Activated CD4-positive, alpha-beta T cell treated with anti-CD3 and anti-CD28 coated beads for 36 hours (primary cell): ENCODE data around the gene MGRN1. TPM values are rescaled to one million over a fixed set of nuclear protein-coding genes. Genes with fewer than 3 reads are reported as not detected.

Experiments
- ATAC-seq: fragments of 200-7000 bp; cut with Tn5 transposase; one replicate; pipeline ENCODE4 v1.10.0; 2021; ENCODE audit warnings: mild to moderate bottlenecking, moderate library complexity
- CTCF ChIA-PET: fragments of 350-600 bp; sonication (Branson Sonifier 250); formaldehyde crosslinking; loops from one replicate; lab custom pipeline; 2021; ENCODE audit warnings: antibody characterized with exemption; lab: Charles Lee
- POLR2A ChIA-PET: fragments of 350-600 bp; sonication (Branson Sonifier 250); formaldehyde crosslinking; loops from one replicate; lab custom pipeline; 2021; ENCODE audit warnings: antibody characterized with exemption, inconsistent platforms; lab: Charles Lee
- DNase-seq: peaks from one replicate; pipeline ENCODE4 v3.0.0-alpha.2; 2020
- H3K27ac Mint-ChIP-seq: one replicate; pipeline ENCODE4 v1.8.0; 2021; ENCODE audit warnings: mixed read lengths
- H3K27me3 Mint-ChIP-seq: one replicate; pipeline ENCODE4 v1.8.0; 2021; ENCODE audit warnings: mixed read lengths
- H3K36me3 Mint-ChIP-seq: one replicate; pipeline ENCODE4 v1.8.0; 2021; ENCODE audit warnings: low read depth, mixed read lengths
- H3K4me1 Mint-ChIP-seq: one replicate; pipeline ENCODE4 v1.8.0; 2021; ENCODE audit warnings: mixed read lengths
- H3K4me3 Mint-ChIP-seq: one replicate; pipeline ENCODE4 v1.8.0; 2021; ENCODE audit warnings: mild to moderate bottlenecking, moderate library complexity, mixed read lengths
- H3K9me3 Mint-ChIP-seq: one replicate; pipeline ENCODE4 v1.8.0; 2021; ENCODE audit warnings: low read depth, mixed read lengths
- intact Hi-C, 2 experiments: fragments of 100-400 bp; cut with DNase I in 1 of 2; cut with micrococcal nuclease in 1 of 2; formaldehyde crosslinking; loops; one replicate each; pipeline versions ENCODE4 v1.14.2 to v1.15.1; 2022 to 2024; cut with DNase I, micrococcal nuclease
- total RNA-seq, 2 experiments: library from RNA; stranded (reverse); gene quantifications; one replicate each; pipeline ENCODE4 v1.2.3, GENCODE V29; 2021

Gene MGRN1
- total RNA-seq, 2 experiments from 2014 or later: 65.0 to 75.4 TPM

GRCh38 chr16:4614571-4615383, 9.8 kb upstream of the MGRN1 start, which contains the start of gene UBALD1:
UBALD1 (minus strand) TSS chr16:4614888; CDS start chr16:4614797, 91 bp downstream.
- POLR2A ChIA-PET: interaction anchor here (0.6 to 0.7 kb wide), 2 partner anchors 154 to 190 kb away, joined by 3 read pairs; no protein-coding TSS in a partner anchor
- no peaks in the 10 kb centered on the region for H3K27me3 Mint-ChIP-seq
- H3K27ac Mint-ChIP-seq: peak within 1 kb of the TSS; percentile 90
- DNase-seq (peak; percentile 90), ATAC-seq (peak; percentile 65)
- CTCF ChIA-PET: interaction anchor here (0.6 to 2.3 kb wide), 6 partner anchors 9 to 1652 kb away, joined by 3 to 21 read pairs (median 3); partner anchors contain the start of gene MGRN1
- no peaks in the 10 kb centered on the region for H3K36me3 Mint-ChIP-seq
- H3K4me1 Mint-ChIP-seq: peaks cover 17% of the 10 kb centered on the region
- intact Hi-C loops: loop anchor here in 1 of 2 experiments (2.0 kb wide), 1 partner anchor 190 kb away; the partner anchor contains the start of gene DNAJA3
- peak within 1 kb of the TSS; percentile 83 for H3K4me3 Mint-ChIP-seq
- no peaks in the 10 kb centered on the region for H3K9me3 Mint-ChIP-seq

GRCh38 chr16:4615384-4616046, 9.1 kb upstream of the MGRN1 start:
- Mint-ChIP-seq H3K27ac (peak overlapping the region; percentile 90), H3K9me3 (no peaks in the 10 kb centered on the region), H3K27me3 (no peaks in the 10 kb centered on the region), H3K4me1 (peaks cover 17% of the 10 kb centered on the region), H3K4me3 (peak overlapping the region; percentile 83), H3K36me3 (no peaks in the 10 kb centered on the region)
- CTCF ChIA-PET: interaction anchor here (1.0 to 2.3 kb wide), 7 partner anchors 9 to 362 kb away, joined by 3 to 21 read pairs (median 7); partner anchors contain the start of genes MGRN1 and NMRAL1
- intact Hi-C loops: loop anchor here (1.0 to 2.0 kb wide), 22 partner anchors 9 to 1005 kb away; partner anchors contain the start of genes ANKS3 (in 2 of the 2), DNAAF8 (in 2 of the 2), DNAJA3 (in 2 of the 2) and MGRN1 (in 2 of the 2)
- ATAC-seq (peak; percentile 27), DNase-seq (peak; percentile 34)
- POLR2A ChIA-PET: interaction anchor here (0.6 to 1.6 kb wide), 7 partner anchors 10 to 200 kb away, joined by 3 to 24 read pairs (median 3); partner anchors contain the start of genes ANKS3, DNAAF8 and MGRN1

DNA sequence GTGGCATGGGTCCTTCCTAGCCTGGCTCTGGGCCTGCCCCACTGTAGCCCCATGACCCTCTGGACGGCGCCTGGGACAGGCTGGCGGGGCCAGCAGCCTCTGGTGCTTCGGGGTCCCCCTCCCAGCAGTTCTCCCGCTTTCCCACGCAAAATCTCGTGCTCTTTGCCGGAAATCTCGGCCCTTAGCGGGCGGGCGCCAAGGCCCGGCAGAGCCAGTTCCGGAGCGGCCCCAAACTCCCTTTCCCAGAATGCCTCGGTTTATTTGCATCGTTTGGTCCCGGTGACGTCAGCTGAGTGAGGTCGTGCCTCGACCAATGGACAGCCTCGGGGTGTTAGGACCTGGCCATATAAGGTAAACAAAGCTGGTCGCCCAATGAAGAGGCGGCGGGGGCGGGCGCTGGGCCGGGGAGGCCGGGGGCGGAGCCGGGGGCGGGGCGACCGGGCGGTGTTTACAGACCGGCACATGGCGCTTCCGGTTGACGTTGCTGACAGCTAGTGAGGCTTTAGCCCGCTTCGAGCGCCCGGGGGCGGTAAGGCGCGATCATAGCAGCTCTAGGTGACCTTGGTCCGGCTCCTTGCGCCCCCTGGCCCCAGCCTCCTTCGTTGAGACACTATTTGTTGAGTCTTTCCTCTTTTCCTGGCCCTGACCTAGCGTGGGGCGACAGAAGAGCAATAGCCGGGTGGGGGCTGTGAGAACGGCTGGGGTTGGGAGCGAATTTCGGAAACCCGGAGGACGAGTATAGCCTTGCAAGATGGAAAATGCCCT, 8.4 kb upstream of the MGRN1 start:
- Mint-ChIP-seq H3K36me3 (no peaks in the 10 kb centered on the region), H3K27me3 (no peaks in the 10 kb centered on the region), H3K4me3 (peak overlapping the region; percentile 86), H3K4me1 (peaks cover 17% of the 10 kb centered on the region), H3K9me3 (no peaks in the 10 kb centered on the region), H3K27ac (peak overlapping the region; percentile 95)
- intact Hi-C loops: loop anchor here (1.0 to 2.0 kb wide), 21 partner anchors 8 to 1005 kb away; partner anchors contain the start of genes ANKS3 (in 2 of the 2), DNAAF8 (in 2 of the 2), MGRN1 (in 2 of the 2) and NUDT16L1 (in 2 of the 2)
- ATAC-seq (peak; percentile 89), DNase-seq (peak; percentile 100)
- ChIA-PET CTCF (interaction anchor here (0.6 to 2.3 kb wide), 10 partner anchors 8 to 362 kb away, joined by 3 to 21 read pairs (median 4); partner anchors contain the start of genes MGRN1 and NMRAL1), POLR2A (interaction anchor here (0.6 to 1.6 kb wide), 7 partner anchors 9 to 201 kb away, joined by 3 to 24 read pairs (median 3); partner anchors contain the start of genes ANKS3, DNAAF8, HMOX2 and MGRN1)

- peak overlapping the region; percentile 37 for H3K27ac Mint-ChIP-seq
- no peak for DNase-seq
- H3K36me3 Mint-ChIP-seq: no peaks in the 10 kb centered on the region
- no peaks in the 10 kb centered on the region for H3K27me3 Mint-ChIP-seq
- H3K9me3 Mint-ChIP-seq: no peaks in the 10 kb centered on the region
- ChIA-PET POLR2A (interaction anchor here (0.6 kb wide), 1 partner anchor 9 kb away, joined by 3 read pairs; no protein-coding TSS in a partner anchor), CTCF (interaction anchor here (0.6 to 1.2 kb wide), 3 partner anchors 16 to 139 kb away, joined by 3 read pairs; no protein-coding TSS in a partner anchor)
- H3K4me3 Mint-ChIP-seq: no peak overlapping the region
- ATAC-seq: no peak
- intact Hi-C loops: loop anchor here (2.0 kb wide), 3 partner anchors 117 to 1007 kb away; partner anchors contain the start of genes ANKS3 (in 1 of the 2), DNAAF8 (in 1 of the 2), ROGDI (in 1 of the 2) and SLX4 (in 1 of the 2)
- H3K4me1 Mint-ChIP-seq: peaks cover 17% of the 10 kb centered on the region
Measured at GRCh38 chr16:4617880-4618279, 6.7 kb upstream of the MGRN1 start.

GRCh38 chr16:4618645-4619418, 5.8 kb upstream of the MGRN1 start:
- Mint-ChIP-seq H3K36me3 (no peaks in the 10 kb centered on the region), H3K27ac (no peak overlapping the region), H3K4me3 (no peak overlapping the region), H3K27me3 (no peaks in the 10 kb centered on the region), H3K9me3 (no peaks in the 10 kb centered on the region), H3K4me1 (peaks cover 16% of the 10 kb centered on the region)
- intact Hi-C loops: no loop called here
- no peak for DNase-seq
- CTCF ChIA-PET: interaction anchor here (0.6 to 1.0 kb wide), 2 partner anchors 18 kb away, joined by 3 to 5 read pairs; no protein-coding TSS in a partner anchor
- no peak for ATAC-seq
- POLR2A ChIA-PET: no interaction called here

- ChIA-PET CTCF (interaction anchor here (0.5 to 3.1 kb wide), 20 partner anchors 8 to 555 kb away, joined by 3 to 15 read pairs (median 3); partner anchors contain the start of gene UBALD1), POLR2A (interaction anchor here (0.6 to 3.4 kb wide), 5 partner anchors 7 to 551 kb away, joined by 3 to 24 read pairs (median 3); partner anchors contain the start of genes ANKS3 and DNAAF8)
- Mint-ChIP-seq H3K27ac (peak overlapping the region; percentile 100), H3K36me3 (peaks cover 10% of the 10 kb centered on the region), H3K4me1 (peaks cover 33% of the 10 kb centered on the region), H3K27me3 (no peaks in the 10 kb centered on the region), H3K9me3 (no peaks in the 10 kb centered on the region), H3K4me3 (peak overlapping the region; percentile 99)
- intact Hi-C loops: loop anchor here (10.0 kb wide), 2 partner anchors 221 to 411 kb away; partner anchors contain the start of genes GLYR1 (in 1 of the 2), NAGPA (in 1 of the 2) and UBN1 (in 1 of the 2)
- no peak for DNase-seq
- ATAC-seq: no peak
Measured at GRCh38 chr16:4623593-4623992, 1.0 kb upstream of the MGRN1 start.

- DNase-seq (peak; percentile 89), ATAC-seq (peak; percentile 40)
- ChIA-PET CTCF (interaction anchor here (0.6 to 3.1 kb wide), 17 partner anchors 9 to 199 kb away, joined by 3 to 21 read pairs (median 3); partner anchors contain the start of gene UBALD1), POLR2A (interaction anchor here (0.9 to 3.4 kb wide), 3 partner anchors 9 to 109 kb away, joined by 3 to 24 read pairs (median 3); partner anchors contain the start of genes ANKS3 and DNAAF8)
- no peaks in the 10 kb centered on the region for H3K27me3 Mint-ChIP-seq
- intact Hi-C loops: loop anchor here (1.0 to 10.0 kb wide), 23 partner anchors 9 to 472 kb away; partner anchors contain the start of genes ANKS3 (in 2 of the 2), DNAAF8 (in 2 of the 2), GLYR1 (in 2 of the 2) and NUDT16L1 (in 2 of the 2)
- H3K9me3 Mint-ChIP-seq: no peaks in the 10 kb centered on the region
- H3K27ac Mint-ChIP-seq: peak overlapping the region; percentile 97
- peaks cover 15% of the 10 kb centered on the region for H3K36me3 Mint-ChIP-seq
- peaks cover 38% of the 10 kb centered on the region for H3K4me1 Mint-ChIP-seq
- peak overlapping the region; percentile 99 for H3K4me3 Mint-ChIP-seq
Measured at GRCh38 chr16:4624827-4625559, 367 bp downstream of the MGRN1 start.

DNA sequence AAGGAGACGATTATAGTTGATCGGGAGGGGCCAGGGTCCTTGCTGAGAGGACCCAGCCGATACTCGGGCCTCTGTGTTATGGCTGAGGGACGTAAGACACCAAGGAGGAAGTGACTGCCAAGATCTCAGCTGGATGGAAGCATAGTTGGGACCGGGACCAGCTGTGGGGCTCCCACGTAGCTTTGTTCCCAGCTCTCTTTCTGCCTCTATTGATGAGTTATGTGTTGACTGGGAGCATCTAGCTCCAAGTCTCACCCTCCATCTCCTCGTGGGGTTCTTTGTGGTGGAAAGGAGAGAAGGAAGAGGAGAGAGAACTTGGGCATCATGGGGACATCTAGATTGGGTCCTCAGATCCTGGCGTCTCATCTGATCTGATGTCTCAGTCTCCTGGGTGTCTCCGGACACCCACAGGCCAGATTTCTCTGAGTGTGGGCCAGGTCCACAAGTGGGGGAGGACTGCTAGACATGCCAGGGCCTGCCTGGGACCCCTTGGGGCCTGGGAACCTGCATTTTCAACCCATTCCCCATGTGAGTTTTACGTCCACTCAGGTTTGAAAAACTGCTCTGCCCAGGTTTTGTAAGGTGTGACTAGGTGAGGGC, 1.0 kb downstream of the MGRN1 start:
- POLR2A ChIA-PET: interaction anchor here (0.6 to 3.4 kb wide), 3 partner anchors 10 to 909 kb away, joined by 3 to 24 read pairs (median 3); partner anchors contain the start of gene TRAP1
- Mint-ChIP-seq H3K27ac (peak overlapping the region; percentile 97), H3K4me1 (peaks cover 38% of the 10 kb centered on the region), H3K9me3 (no peaks in the 10 kb centered on the region), H3K36me3 (peaks cover 15% of the 10 kb centered on the region), H3K27me3 (no peaks in the 10 kb centered on the region), H3K4me3 (peak overlapping the region; percentile 99)
- CTCF ChIA-PET: interaction anchor here (0.7 to 3.1 kb wide), 6 partner anchors 10 to 142 kb away, joined by 3 to 21 read pairs (median 6); no protein-coding TSS in a partner anchor
- DNase-seq (no peak), ATAC-seq (no peak)
- intact Hi-C loops: loop anchor here (2.0 to 10.0 kb wide), 17 partner anchors 37 to 471 kb away; partner anchors contain the start of genes GLYR1 (in 2 of the 2), UBN1 (in 2 of the 2), ANKS3 (in 1 of the 2) and DNAAF8 (in 1 of the 2)
